HepG2 (cell line): Measurements from ENCODE around the gene SLC13A5. TPM values are rescaled to one million over a fixed set of nuclear protein-coding genes. Genes with fewer than 3 reads are reported as not detected.

Experiments
- ARNT ChIP-seq: fragments of 450-650 bp; IDR thresholded peaks from 2 replicates; pipeline ENCODE4 v1.6.1; 2017
- BORCS8-MEF2B ChIP-seq: sonication (generic); formaldehyde crosslinking; IDR thresholded peaks from 2 replicates; pipeline ENCODE4 v1.8.0; 2022; ENCODE audit warnings: mild to moderate bottlenecking, missing genetic modification reagents
- CENPX ChIP-seq: sonication (generic); formaldehyde crosslinking; IDR thresholded peaks from 2 replicates; pipeline ENCODE4 v1.9.0; 2021; ENCODE audit warnings: mild to moderate bottlenecking, missing genetic modification reagents, moderate library complexity
- DR1 ChIP-seq: sonication (generic); formaldehyde crosslinking; IDR thresholded peaks from 2 replicates; pipeline ENCODE4 v1.8.0; 2021; ENCODE audit warnings: mild to moderate bottlenecking, missing genetic modification reagents, inconsistent platforms
- EHMT2 ChIP-seq: fragments of 200-600 bp; sonication (generic); IDR thresholded peaks from 2 replicates; pipeline ENCODE4 v1.7.0; 2017; ENCODE audit warnings: antibody characterized with exemption, low read depth, low read length, borderline replicate concordance
- HOXA9 ChIP-seq: sonication (generic); formaldehyde crosslinking; IDR thresholded peaks from 2 replicates; pipeline ENCODE4 v1.8.1; 2022; ENCODE audit warnings: missing genetic modification reagents, mild to moderate bottlenecking, moderate library complexity, borderline replicate concordance
- KLF11 ChIP-seq: IDR thresholded peaks from 2 replicates; pipeline ENCODE4 v1.6.1; 2016; ENCODE audit warnings: missing compliant biosample characterization
- PHF20 ChIP-seq: sonication (generic); formaldehyde crosslinking; IDR thresholded peaks from 2 replicates; pipeline ENCODE4 v1.5.0; 2020; ENCODE audit warnings: mild to moderate bottlenecking, missing genetic modification reagents
- REL ChIP-seq: sonication (generic); formaldehyde crosslinking; conservative IDR thresholded peaks from 2 replicates; pipeline ENCODE4 v1.8.0; 2022; ENCODE audit warnings: mild to moderate bottlenecking, missing genetic modification reagents, moderate library complexity
- STAG1 ChIP-seq: sonication (generic); formaldehyde crosslinking; IDR thresholded peaks from 2 replicates; pipeline ENCODE4 v1.4.0; 2020; ENCODE audit warnings: missing genetic modification reagents
- TCF7 ChIP-seq: sonication (generic); IDR thresholded peaks from 2 replicates; pipeline ENCODE4 v1.6.1; 2016; ENCODE audit warnings: antibody characterized with exemption, low read depth
- TP53 ChIP-seq: sonication (generic); formaldehyde crosslinking; conservative IDR thresholded peaks from 2 replicates; pipeline ENCODE4 v1.4.0; 2020; ENCODE audit warnings: missing genetic modification reagents
- U2AF1 ChIP-seq: fragments of 200-400 bp; formaldehyde crosslinking; optimal IDR thresholded peaks from 2 replicates; pipeline ENCODE3; 2017; ENCODE audit warnings: mild to moderate bottlenecking, low read depth, low read length
- ZBTB1 ChIP-seq: sonication (generic); formaldehyde crosslinking; IDR thresholded peaks from 2 replicates; pipeline ENCODE4 v1.4.0; 2020; ENCODE audit warnings: missing genetic modification reagents, borderline replicate concordance
- ZFP36L1 ChIP-seq: sonication (generic); formaldehyde crosslinking; IDR thresholded peaks from 2 replicates; pipeline ENCODE4 v1.8.0; 2022; ENCODE audit warnings: mild to moderate bottlenecking, missing genetic modification reagents, moderate library complexity
- ZNF101 ChIP-seq: sonication (generic); formaldehyde crosslinking; IDR thresholded peaks from 2 replicates; pipeline ENCODE4 v1.4.0; 2020; ENCODE audit warnings: mild to moderate bottlenecking, low read depth, missing genetic modification reagents, borderline replicate concordance
- ZNF460 ChIP-seq: sonication (generic); formaldehyde crosslinking; IDR thresholded peaks from 2 replicates; pipeline ENCODE4 v1.5.1; 2020; ENCODE audit warnings: missing genetic modification reagents, mild to moderate bottlenecking, borderline replicate concordance
- ZNF496 ChIP-seq: sonication (generic); formaldehyde crosslinking; IDR thresholded peaks from 2 replicates; pipeline ENCODE4 v1.8.1; 2023; ENCODE audit warnings: mild to moderate bottlenecking, moderate library complexity, missing genetic modification reagents; ENCODE audit not compliant: insufficient replicate concordance
- ZNF556 ChIP-seq: sonication (generic); formaldehyde crosslinking; IDR thresholded peaks from 2 replicates; pipeline ENCODE4 v1.4.0; 2020; ENCODE audit warnings: mild to moderate bottlenecking, missing genetic modification reagents, borderline replicate concordance
- ZNF558 ChIP-seq: sonication (generic); formaldehyde crosslinking; IDR thresholded peaks from 2 replicates; pipeline ENCODE4 v1.9.0; 2022; ENCODE audit warnings: mild to moderate bottlenecking, missing genetic modification reagents, borderline replicate concordance
- ZNF670 ChIP-seq: sonication (generic); formaldehyde crosslinking; IDR thresholded peaks from 2 replicates; pipeline ENCODE4 v1.8.0; 2022; ENCODE audit warnings: mild to moderate bottlenecking, missing genetic modification reagents, borderline replicate concordance
- polyA plus RNA-seq, 8 experiments: library from polyadenylated mRNA; depleted of rRNA in 3 of 8; stranded (reverse) in 7 of 8; unstranded in 1 of 8; fragments of >200 nt; fragmentation: Illumina TruSeq in 4 of 8; extraction: Trizol in 4 of 8; gene quantifications; 2 replicates each; pipeline versions ENCODE4 v1.2.1 to v1.2.3, GENCODE V29; 2011 to 2016; ENCODE audit warnings: low read depth in 4 of 8, missing spikeins in 1 of 8, mixed read lengths in 1 of 8; ENCODE audit not compliant: insufficient read depth in 1 of 8
- total RNA-seq, 5 experiments: library from RNA; depleted of rRNA; stranded (reverse); fragments of >200 nt; fragmentation: Illumina TruSeq; extraction: Trizol; gene quantifications; 2 replicates each; pipeline ENCODE4 v1.2.3, GENCODE V29; 2016; ENCODE audit warnings: low read depth in 1 of 5
- TF ChIP-seq, protein P1 (sequence below): sonication (generic); formaldehyde crosslinking; IDR thresholded peaks from 2 replicates; pipeline ENCODE4 v1.4.0; 2020; ENCODE audit warnings: missing genetic modification reagents; ENCODE audit errors: not compliant biosample characterization
- TF ChIP-seq, protein P2 (sequence below): sonication (generic); formaldehyde crosslinking; conservative IDR thresholded peaks from 2 replicates; pipeline ENCODE4 v1.5.0; 2020; ENCODE audit warnings: missing genetic modification reagents
- TF ChIP-seq, protein P3 (sequence below): sonication (generic); formaldehyde crosslinking; conservative IDR thresholded peaks from 2 replicates; pipeline ENCODE4 v1.4.0; 2020; ENCODE audit warnings: missing genetic modification reagents
- TF ChIP-seq, protein P4 (sequence below): sonication (generic); formaldehyde crosslinking; IDR thresholded peaks from 2 replicates; pipeline ENCODE4 v1.4.0; 2020; ENCODE audit warnings: missing genetic modification reagents

The SLC13A5 gene
- total and polyA plus RNA-seq, 2 of the 13 experiments (the other 11 are each of a cell fraction or from before 2014, with no cell fraction given): 42.8 to 310 TPM

DNA sequence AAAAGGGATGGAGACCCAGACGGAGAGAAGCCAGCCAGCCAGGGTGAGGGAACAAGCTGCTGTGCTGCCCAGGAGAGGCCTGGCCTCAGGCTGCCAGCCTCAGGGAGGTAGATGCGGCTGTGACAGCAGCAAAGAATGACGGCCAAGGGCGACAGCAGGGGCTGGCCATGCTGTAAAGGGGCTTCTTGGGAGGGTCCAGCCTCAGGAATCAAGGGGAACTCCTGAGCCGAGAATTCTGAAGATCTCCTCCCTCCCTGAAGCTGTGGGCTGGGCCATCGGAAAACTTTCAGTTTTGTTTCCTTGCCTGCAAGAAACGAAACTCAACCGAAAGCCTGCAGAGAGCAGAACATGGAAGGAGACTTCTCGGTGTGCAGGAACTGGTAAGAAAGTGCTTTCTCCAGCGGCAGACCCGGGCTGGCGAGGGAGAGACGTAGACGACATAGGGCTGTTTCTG is 42.6 kb upstream of the SLC13A5 start, which contains the start of gene XAF1 (continued):
- TF ChIP-seq, protein P1, sequence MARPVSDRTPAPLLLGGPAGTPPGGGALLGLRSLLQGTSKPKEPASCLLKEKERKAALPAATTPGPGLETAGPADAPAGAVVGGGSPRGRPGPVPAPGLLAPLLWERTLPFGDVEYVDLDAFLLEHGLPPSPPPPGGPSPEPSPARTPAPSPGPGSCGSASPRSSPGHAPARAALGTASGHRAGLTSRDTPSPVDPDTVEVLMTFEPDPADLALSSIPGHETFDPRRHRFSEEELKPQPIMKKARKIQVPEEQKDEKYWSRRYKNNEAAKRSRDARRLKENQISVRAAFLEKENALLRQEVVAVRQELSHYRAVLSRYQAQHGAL (CRISPR knock-in tag): no peak
- TF ChIP-seq TCF7 (no peak), ZNF558 (CRISPR knock-in tag) (no peak), EHMT2 (no peak), ZNF670 (no peak), ZNF101 (no peak), BORCS8-MEF2B (CRISPR knock-in tag) (0 out of 2 replicates have a peak, but pooled peaks have one; percentile 26), ZNF496 (CRISPR knock-in tag) (no peak), PHF20 (CRISPR knock-in tag) (no peak), ZFP36L1 (CRISPR knock-in tag) (no peak), TP53 (CRISPR knock-in tag) (no peak), ZBTB1 (CRISPR knock-in tag) (no peak), ZNF556 (CRISPR knock-in tag) (0 out of 2 replicates have a peak, but pooled peaks have one; percentile 26), STAG1 (CRISPR knock-in tag) (0 out of 2 replicates have a peak, but pooled peaks have one; percentile 7), ZNF460 (no peak), HOXA9 (CRISPR knock-in tag) (no peak), DR1 (CRISPR knock-in tag) (no peak), ARNT (no peak), U2AF1 (no peak), REL (no peak), KLF11 (CRISPR knock-in tag) (no peak), CENPX (no peak)
- TF ChIP-seq, protein P2, sequence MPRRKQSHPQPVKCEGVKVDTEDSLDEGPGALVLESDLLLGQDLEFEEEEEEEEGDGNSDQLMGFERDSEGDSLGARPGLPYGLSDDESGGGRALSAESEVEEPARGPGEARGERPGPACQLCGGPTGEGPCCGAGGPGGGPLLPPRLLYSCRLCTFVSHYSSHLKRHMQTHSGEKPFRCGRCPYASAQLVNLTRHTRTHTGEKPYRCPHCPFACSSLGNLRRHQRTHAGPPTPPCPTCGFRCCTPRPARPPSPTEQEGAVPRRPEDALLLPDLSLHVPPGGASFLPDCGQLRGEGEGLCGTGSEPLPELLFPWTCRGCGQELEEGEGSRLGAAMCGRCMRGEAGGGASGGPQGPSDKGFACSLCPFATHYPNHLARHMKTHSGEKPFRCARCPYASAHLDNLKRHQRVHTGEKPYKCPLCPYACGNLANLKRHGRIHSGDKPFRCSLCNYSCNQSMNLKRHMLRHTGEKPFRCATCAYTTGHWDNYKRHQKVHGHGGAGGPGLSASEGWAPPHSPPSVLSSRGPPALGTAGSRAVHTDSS (CRISPR knock-in tag): no peak
- TF ChIP-seq, protein P3, sequence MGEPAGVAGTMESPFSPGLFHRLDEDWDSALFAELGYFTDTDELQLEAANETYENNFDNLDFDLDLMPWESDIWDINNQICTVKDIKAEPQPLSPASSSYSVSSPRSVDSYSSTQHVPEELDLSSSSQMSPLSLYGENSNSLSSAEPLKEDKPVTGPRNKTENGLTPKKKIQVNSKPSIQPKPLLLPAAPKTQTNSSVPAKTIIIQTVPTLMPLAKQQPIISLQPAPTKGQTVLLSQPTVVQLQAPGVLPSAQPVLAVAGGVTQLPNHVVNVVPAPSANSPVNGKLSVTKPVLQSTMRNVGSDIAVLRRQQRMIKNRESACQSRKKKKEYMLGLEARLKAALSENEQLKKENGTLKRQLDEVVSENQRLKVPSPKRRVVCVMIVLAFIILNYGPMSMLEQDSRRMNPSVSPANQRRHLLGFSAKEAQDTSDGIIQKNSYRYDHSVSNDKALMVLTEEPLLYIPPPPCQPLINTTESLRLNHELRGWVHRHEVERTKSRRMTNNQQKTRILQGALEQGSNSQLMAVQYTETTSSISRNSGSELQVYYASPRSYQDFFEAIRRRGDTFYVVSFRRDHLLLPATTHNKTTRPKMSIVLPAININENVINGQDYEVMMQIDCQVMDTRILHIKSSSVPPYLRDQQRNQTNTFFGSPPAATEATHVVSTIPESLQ (CRISPR knock-in tag): no peak
- TF ChIP-seq, protein P4, sequence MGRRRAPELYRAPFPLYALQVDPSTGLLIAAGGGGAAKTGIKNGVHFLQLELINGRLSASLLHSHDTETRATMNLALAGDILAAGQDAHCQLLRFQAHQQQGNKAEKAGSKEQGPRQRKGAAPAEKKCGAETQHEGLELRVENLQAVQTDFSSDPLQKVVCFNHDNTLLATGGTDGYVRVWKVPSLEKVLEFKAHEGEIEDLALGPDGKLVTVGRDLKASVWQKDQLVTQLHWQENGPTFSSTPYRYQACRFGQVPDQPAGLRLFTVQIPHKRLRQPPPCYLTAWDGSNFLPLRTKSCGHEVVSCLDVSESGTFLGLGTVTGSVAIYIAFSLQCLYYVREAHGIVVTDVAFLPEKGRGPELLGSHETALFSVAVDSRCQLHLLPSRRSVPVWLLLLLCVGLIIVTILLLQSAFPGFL: no peak
